GM12892 (cell line): Measurements from ENCODE around the gene COPS7A.

Experiments
- POLR2AphosphoS5 ChIP-seq: IDR thresholded peaks from 2 replicates; pipeline ENCODE4 v1.6.1; 2011; ENCODE audit warnings: low read depth, low read length, control low read depth
- TAF1 ChIP-seq: IDR thresholded peaks from 2 replicates; pipeline ENCODE4 v1.6.1; 2011; ENCODE audit warnings: low read depth, mild to moderate bottlenecking, control low read depth, low read length, borderline replicate concordance

- no peak for TF ChIP-seq TAF1
- TF ChIP-seq POLR2AphosphoS5 = no peak
Observed at GRCh38 chr12:6695313-6696045, 28.4 kb upstream of the COPS7A start.
